Mononuclear cell (primary cell): Measurements from ENCODE around the gene PKD1L1. TPM values are rescaled to one million over a fixed set of nuclear protein-coding genes. Genes with fewer than 3 reads are reported as not detected.
"Not testable (repeated sequence)": the region's sequence is repeated elsewhere in the genome, so short reads cannot be mapped to it uniquely, and the experiment has no call there.

Experiments used
- H3K27me3 ChIP-seq: 2 replicates; pipeline ENCODE4 v1.6.0; 2011; ENCODE audit warnings: low read length, control low read depth; ENCODE audit not compliant: insufficient read depth
- H3K4me1 ChIP-seq: 2 replicates; pipeline ENCODE4 v1.5.1; 2011; ENCODE audit warnings: mild to moderate bottlenecking, low read length, control low read depth; ENCODE audit not compliant: insufficient read depth
- H3K4me3 ChIP-seq: 2 replicates; pipeline ENCODE4 v1.5.1; 2011; ENCODE audit warnings: mild to moderate bottlenecking, low read length, moderate library complexity
- H3K9me3 ChIP-seq: 2 replicates; pipeline ENCODE4 v1.5.1; 2011; ENCODE audit warnings: low read depth, mild to moderate bottlenecking, control low read depth, low read length
- total RNA-seq: library from RNA; depleted of rRNA; stranded (reverse); fragments of >200 nt; gene quantifications from one replicate; pipeline ENCODE4 v1.2.3, GENCODE V29; 2012

PKD1L1 gene
- total RNA-seq, 1 donor: under 0.01 TPM

GRCh38 chr7:47803025-47803424 lies 145.2 kb downstream of the PKD1L1 start:
- no peak overlapping the region for H3K4me3 ChIP-seq
- no peaks in the 10 kb centered on the region for H3K9me3 ChIP-seq
- no peaks in the 10 kb centered on the region for H3K27me3 ChIP-seq
- H3K4me1 ChIP-seq: peaks cover 28% of the 10 kb centered on the region

- Histone ChIP-seq H3K27me3 (no peaks in the 10 kb centered on the region), H3K4me3 (no peak overlapping the region), H3K9me3 (no peaks in the 10 kb centered on the region), H3K4me1 (peaks cover 12% of the 10 kb centered on the region)
Observed at GRCh38 chr7:47801423-47801822, 146.8 kb downstream of the PKD1L1 start.

- Histone ChIP-seq H3K4me3 (no peak overlapping the region), H3K9me3 (no peaks in the 10 kb centered on the region), H3K4me1 (no peaks in the 10 kb centered on the region), H3K27me3 (no peaks in the 10 kb centered on the region)
Observed at GRCh38 chr7:47799524-47799923, 148.7 kb downstream of the PKD1L1 start.

GRCh38 chr7:47796347-47796746 lies 151.9 kb downstream of the PKD1L1 start:
- no peaks in the 10 kb centered on the region for H3K9me3 ChIP-seq
- no peak overlapping the region for H3K4me3 ChIP-seq
- H3K4me1 ChIP-seq: no peaks in the 10 kb centered on the region
- H3K27me3 ChIP-seq: no peaks in the 10 kb centered on the region

GRCh38 chr7:47795631-47796030 lies 152.6 kb downstream of the PKD1L1 start:
- no peaks in the 10 kb centered on the region for H3K27me3 ChIP-seq
- no peaks in the 10 kb centered on the region for H3K9me3 ChIP-seq
- H3K4me3 ChIP-seq: no peak overlapping the region
- H3K4me1 ChIP-seq: no peaks in the 10 kb centered on the region

GRCh38 chr7:47795126-47795525 lies 153.1 kb downstream of the PKD1L1 start:
- not testable (repeated sequence) for H3K9me3 ChIP-seq, H3K4me1 ChIP-seq, H3K27me3 ChIP-seq, H3K4me3 ChIP-seq

GRCh38 chr7:47794016-47794415 lies 154.2 kb downstream of the PKD1L1 start:
- Histone ChIP-seq H3K27me3 (no peaks in the 10 kb centered on the region), H3K4me3 (no peak overlapping the region)

GRCh38 chr7:47793186-47793585 lies 155.1 kb downstream of the PKD1L1 start:
- not testable (repeated sequence) for H3K4me3 ChIP-seq, H3K9me3 ChIP-seq, H3K4me1 ChIP-seq, H3K27me3 ChIP-seq

More at GRCh38 chr7:47794016-47794415, 154.2 kb downstream of the PKD1L1 start:
- no peaks in the 10 kb centered on the region for H3K9me3 ChIP-seq
- no peaks in the 10 kb centered on the region for H3K4me1 ChIP-seq

- Histone ChIP-seq H3K4me1 (no peaks in the 10 kb centered on the region), H3K27me3 (no peaks in the 10 kb centered on the region), H3K4me3 (no peak overlapping the region), H3K9me3 (no peaks in the 10 kb centered on the region)
Observed at GRCh38 chr7:47792521-47793121, 155.6 kb downstream of the PKD1L1 start.

- Histone ChIP-seq H3K4me1 (no peaks in the 10 kb centered on the region), H3K9me3 (no peaks in the 10 kb centered on the region), H3K27me3 (no peaks in the 10 kb centered on the region), H3K4me3 (no peak overlapping the region)
Observed at GRCh38 chr7:47791682-47792081, 156.6 kb downstream of the PKD1L1 start.

GRCh38 chr7:47788083-47788482 lies 160.2 kb downstream of the PKD1L1 start:
- Histone ChIP-seq H3K9me3 (no peaks in the 10 kb centered on the region), H3K4me1 (no peaks in the 10 kb centered on the region), H3K4me3 (no peak overlapping the region), H3K27me3 (no peaks in the 10 kb centered on the region)

- H3K4me3 ChIP-seq: no peak overlapping the region
- no peaks in the 10 kb centered on the region for H3K4me1 ChIP-seq
- H3K9me3 ChIP-seq: no peaks in the 10 kb centered on the region
- no peaks in the 10 kb centered on the region for H3K27me3 ChIP-seq
Observed at GRCh38 chr7:47787249-47788069, 160.8 kb downstream of the PKD1L1 start.

- Histone ChIP-seq H3K27me3 (no peaks in the 10 kb centered on the region), H3K4me3 (no peak overlapping the region), H3K9me3 (no peaks in the 10 kb centered on the region), H3K4me1 (no peaks in the 10 kb centered on the region)
Observed at GRCh38 chr7:47786557-47787248, 161.6 kb downstream of the PKD1L1 start.

- Histone ChIP-seq H3K4me3 (no peak overlapping the region), H3K27me3 (no peaks in the 10 kb centered on the region), H3K9me3 (no peaks in the 10 kb centered on the region), H3K4me1 (no peaks in the 10 kb centered on the region)
Observed at GRCh38 chr7:47785923-47786556, 162.2 kb downstream of the PKD1L1 start.
